ENCODE data around the gene CCSAP. TPM values are rescaled to one million over a fixed set of nuclear protein-coding genes. Genes with fewer than 3 reads are reported as not detected.

Gene CCSAP
- total RNA-seq, 1 experiment from 2014 or later, result 15.1 TPM

Other genes with a start within 250 kb of the CCSAP start
- gene RAB4A, start 71.9 kb downstream of the CCSAP start, total RNA-seq (2014; rRNA removed; shearing (Covaris generic)), result 15.3 and 35.6 TPM in 2 replicates
- not detected in 2 replicates for gene ACTA1, start 91.0 kb upstream of the CCSAP start, total RNA-seq (2014; rRNA removed; shearing (Covaris generic))
- 39.0 and 43.8 TPM in 2 replicates for gene NUP133, start 165.3 kb upstream of the CCSAP start, total RNA-seq (2014; rRNA removed; shearing (Covaris generic))
- 30.0 and 31.7 TPM in 2 replicates for gene ABCB10, start 215.7 kb upstream of the CCSAP start, total RNA-seq (2014; rRNA removed; shearing (Covaris generic))

Data from SJSA1 (cell line).